MM.1S (cell line): ENCODE data around the gene LCN10.

ENCODE experiments used
- DNase-seq: peaks from one replicate; pipeline ENCODE4 v3.0.0-alpha.2; 2015
- H2AFZ ChIP-seq: fragments of 300-600 bp; sonication (generic); 2 replicates; pipeline ENCODE4 v1.6.0; 2016; ENCODE audit warnings: antibody characterized with exemption, low read length
- H3F3A ChIP-seq: fragments of 300-600 bp; sonication (generic); 2 replicates; pipeline ENCODE4 v1.6.1; 2016; ENCODE audit warnings: mild to moderate bottlenecking, antibody characterized with exemption, low read length, moderate library complexity, mixed read lengths; ENCODE audit not compliant: insufficient read depth
- H3K27ac ChIP-seq: fragments of 300-600 bp; sonication (generic); 2 replicates; pipeline ENCODE4 v1.5.1; 2016; ENCODE audit warnings: mild to moderate bottlenecking, low read length
- H3K27me3 ChIP-seq: fragments of 300-600 bp; sonication (generic); replicated peaks from 2 replicates; pipeline ENCODE4 v1.6.0; 2016; ENCODE audit warnings: low read length; ENCODE audit not compliant: insufficient read depth
- H3K36me3 ChIP-seq: fragments of 300-600 bp; sonication (generic); replicated peaks from 2 replicates; pipeline ENCODE4 v1.6.1; 2016; ENCODE audit warnings: mild to moderate bottlenecking, low read length, mixed read lengths; ENCODE audit not compliant: insufficient read depth
- H3K4me1 ChIP-seq: fragments of 300-600 bp; sonication (generic); 2 replicates; pipeline ENCODE4 v1.6.1; 2016; ENCODE audit warnings: low read length, mixed read lengths
- H3K4me2 ChIP-seq: fragments of 300-600 bp; sonication (generic); 2 replicates; pipeline ENCODE4 v1.6.0; 2016; ENCODE audit warnings: low read depth, low read length
- H3K4me3 ChIP-seq: fragments of 300-600 bp; sonication (generic); 2 replicates; pipeline ENCODE4 v1.5.1; 2016; ENCODE audit warnings: low read length, mixed read lengths
- H3K79me2 ChIP-seq: fragments of 300-600 bp; sonication (generic); 2 replicates; pipeline ENCODE4 v1.6.1; 2016; ENCODE audit warnings: mixed run types, low read length, mixed read lengths
- H3K9ac ChIP-seq: fragments of 300-600 bp; sonication (generic); 2 replicates; pipeline ENCODE4 v1.6.1; 2016; ENCODE audit warnings: low read length, mixed read lengths
- H3K9me2 ChIP-seq: fragments of 300-600 bp; sonication (generic); replicated peaks from 2 replicates; pipeline ENCODE4 v1.6.1; 2016; ENCODE audit warnings: mild to moderate bottlenecking, low read length, mixed read lengths; ENCODE audit not compliant: insufficient read depth
- H3K9me3 ChIP-seq: fragments of 300-600 bp; sonication (generic); replicated peaks from 2 replicates; pipeline ENCODE4 v1.6.1; 2016; ENCODE audit warnings: mild to moderate bottlenecking, low read length, mixed read lengths; ENCODE audit not compliant: insufficient read depth
- H4K20me1 ChIP-seq: fragments of 300-600 bp; sonication (generic); 2 replicates; pipeline ENCODE4 v1.6.1; 2016; ENCODE audit warnings: mild to moderate bottlenecking, low read length, moderate library complexity, mixed read lengths; ENCODE audit not compliant: insufficient read depth
- EZH2 ChIP-seq: fragments of 300-600 bp; sonication (generic); optimal IDR thresholded peaks from 2 replicates; pipeline ENCODE3; 2017; ENCODE audit warnings: low read depth, mild to moderate bottlenecking, antibody characterized with exemption, low read length, mixed read lengths
- EZH2phosphoT487 ChIP-seq: fragments of 300-600 bp; sonication (generic); IDR thresholded peaks from 2 replicates; pipeline ENCODE4 v1.6.1; 2018; ENCODE audit warnings: antibody characterized with exemption, low read length
- TF ChIP-seq, protein P1 (sequence below): fragments of 300-600 bp; sonication (generic); IDR thresholded peaks from 2 replicates; pipeline ENCODE4 v1.5.1; 2016; ENCODE audit warnings: antibody characterized with exemption, low read length, mixed read lengths

The LCN10 gene

DNA sequence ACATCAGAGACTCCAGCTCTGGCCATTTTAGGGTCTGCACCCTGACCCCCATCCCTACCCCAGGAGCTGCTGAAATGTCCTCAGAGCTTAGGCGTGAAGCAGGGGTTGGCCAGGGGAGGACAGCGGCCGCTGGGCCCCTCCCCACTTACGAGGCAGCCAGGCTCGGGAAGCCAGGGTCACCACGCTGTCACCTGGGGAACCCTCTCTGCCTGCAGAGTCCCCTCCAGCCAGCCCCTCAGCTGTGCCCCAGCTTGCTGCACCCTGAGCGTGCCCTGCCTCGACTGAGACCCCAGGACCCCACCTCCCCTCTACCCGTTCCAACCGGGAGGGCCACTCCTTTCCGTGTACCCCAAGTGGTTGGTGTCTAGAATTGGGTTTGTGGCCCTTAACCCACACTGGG is 2.7 kb downstream of the LCN10 start:
- H2AFZ ChIP-seq, result no peak overlapping the region
- DNase-seq, result no peak
- H3K79me2 ChIP-seq, result no peaks in the 10 kb centered on the region
- H3K27me3 ChIP-seq, result peaks cover 89% of the 10 kb centered on the region
- no peak overlapping the region for H3K4me2 ChIP-seq
- no peak overlapping the region for H3K27ac ChIP-seq
- no peaks in the 10 kb centered on the region for H3F3A ChIP-seq
- H3K9ac ChIP-seq, result no peak overlapping the region
- no peaks in the 10 kb centered on the region for H3K9me2 ChIP-seq
- TF ChIP-seq, protein P1, sequence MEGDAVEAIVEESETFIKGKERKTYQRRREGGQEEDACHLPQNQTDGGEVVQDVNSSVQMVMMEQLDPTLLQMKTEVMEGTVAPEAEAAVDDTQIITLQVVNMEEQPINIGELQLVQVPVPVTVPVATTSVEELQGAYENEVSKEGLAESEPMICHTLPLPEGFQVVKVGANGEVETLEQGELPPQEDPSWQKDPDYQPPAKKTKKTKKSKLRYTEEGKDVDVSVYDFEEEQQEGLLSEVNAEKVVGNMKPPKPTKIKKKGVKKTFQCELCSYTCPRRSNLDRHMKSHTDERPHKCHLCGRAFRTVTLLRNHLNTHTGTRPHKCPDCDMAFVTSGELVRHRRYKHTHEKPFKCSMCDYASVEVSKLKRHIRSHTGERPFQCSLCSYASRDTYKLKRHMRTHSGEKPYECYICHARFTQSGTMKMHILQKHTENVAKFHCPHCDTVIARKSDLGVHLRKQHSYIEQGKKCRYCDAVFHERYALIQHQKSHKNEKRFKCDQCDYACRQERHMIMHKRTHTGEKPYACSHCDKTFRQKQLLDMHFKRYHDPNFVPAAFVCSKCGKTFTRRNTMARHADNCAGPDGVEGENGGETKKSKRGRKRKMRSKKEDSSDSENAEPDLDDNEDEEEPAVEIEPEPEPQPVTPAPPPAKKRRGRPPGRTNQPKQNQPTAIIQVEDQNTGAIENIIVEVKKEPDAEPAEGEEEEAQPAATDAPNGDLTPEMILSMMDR, result no peak
- TF ChIP-seq EZH2 (no peak), EZH2phosphoT487 (no peak)
- H4K20me1 ChIP-seq, result no peaks in the 10 kb centered on the region
- no peaks in the 10 kb centered on the region for H3K9me3 ChIP-seq
- H3K4me3 ChIP-seq, result no peak overlapping the region
- H3K4me1 ChIP-seq, result no peaks in the 10 kb centered on the region
- no peaks in the 10 kb centered on the region for H3K36me3 ChIP-seq

DNA sequence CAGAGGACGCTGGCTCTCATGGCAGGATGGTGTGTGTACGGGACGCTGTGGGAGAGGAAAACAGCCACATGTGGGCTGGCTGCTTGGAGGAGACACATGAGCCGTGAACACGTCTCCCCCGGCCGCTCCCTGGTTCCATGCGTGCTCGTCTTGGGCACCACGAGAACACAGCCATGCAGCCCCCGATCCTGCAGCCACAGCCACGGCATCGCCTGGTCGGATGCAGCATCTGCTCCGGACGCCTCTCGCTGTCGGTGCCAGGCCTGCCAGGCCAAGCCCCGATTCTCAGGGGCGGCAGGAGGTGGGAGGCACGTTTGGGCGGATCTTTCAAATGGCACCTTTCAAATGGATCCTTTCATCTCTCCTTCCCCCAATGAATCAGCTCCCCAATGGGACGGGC is 3.2 kb downstream of the LCN10 start:
- Histone ChIP-seq H3K27me3 (peaks cover 87% of the 10 kb centered on the region), H3K79me2 (no peaks in the 10 kb centered on the region), H3F3A (no peaks in the 10 kb centered on the region), H2AFZ (no peak overlapping the region), H3K4me2 (no peak overlapping the region), H4K20me1 (no peaks in the 10 kb centered on the region), H3K27ac (no peak overlapping the region), H3K4me1 (no peaks in the 10 kb centered on the region), H3K9me3 (no peaks in the 10 kb centered on the region), H3K4me3 (no peak overlapping the region), H3K9me2 (no peaks in the 10 kb centered on the region), H3K9ac (no peak overlapping the region), H3K36me3 (no peaks in the 10 kb centered on the region)
- TF ChIP-seq EZH2phosphoT487 (no peak), EZH2 (no peak)
- TF ChIP-seq, protein P1, result no peak
- DNase-seq, result no peak

DNA sequence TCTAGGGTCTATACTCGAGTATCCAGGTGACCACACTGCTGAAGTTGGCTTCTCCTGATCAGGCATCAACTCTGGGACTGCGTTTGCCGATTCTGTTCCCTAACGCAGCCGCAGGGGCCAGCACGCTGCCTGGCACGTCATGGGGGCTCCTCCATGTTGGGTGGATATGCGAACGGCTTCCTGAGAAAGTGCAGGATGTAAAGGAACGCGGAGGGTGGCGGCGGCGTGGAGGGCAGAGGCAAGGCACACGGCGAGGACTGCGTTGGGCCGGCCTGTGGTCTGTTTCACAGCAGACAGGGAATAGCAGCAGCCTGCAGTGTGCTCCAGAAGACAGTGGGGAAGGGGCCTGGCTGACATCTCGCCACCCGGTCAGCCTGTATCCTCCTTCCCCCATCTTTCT is 3.8 kb downstream of the LCN10 start:
- Histone ChIP-seq H3K4me2 (no peak overlapping the region), H3F3A (no peaks in the 10 kb centered on the region), H3K79me2 (no peaks in the 10 kb centered on the region), H2AFZ (no peak overlapping the region), H3K4me1 (no peaks in the 10 kb centered on the region), H3K4me3 (no peak overlapping the region), H3K27me3 (peaks cover 82% of the 10 kb centered on the region), H4K20me1 (no peaks in the 10 kb centered on the region), H3K36me3 (no peaks in the 10 kb centered on the region), H3K9me2 (no peaks in the 10 kb centered on the region), H3K9me3 (no peaks in the 10 kb centered on the region), H3K27ac (no peak overlapping the region), H3K9ac (no peak overlapping the region)
- no peak for DNase-seq
- TF ChIP-seq EZH2 (no peak), EZH2phosphoT487 (no peak)
- TF ChIP-seq, protein P1, result no peak
